ENCODE measurements around the gene ECE1. TPM values are rescaled to one million over a fixed set of nuclear protein-coding genes. Genes with fewer than 3 reads are reported as not detected.
"Not testable (repeated sequence)": the region's sequence is repeated elsewhere in the genome, so short reads cannot be mapped to it uniquely, and the experiment has no call there.

The ECE1 gene
- total RNA-seq, 1 experiment from 2014 or later = 46.4 TPM

DNA sequence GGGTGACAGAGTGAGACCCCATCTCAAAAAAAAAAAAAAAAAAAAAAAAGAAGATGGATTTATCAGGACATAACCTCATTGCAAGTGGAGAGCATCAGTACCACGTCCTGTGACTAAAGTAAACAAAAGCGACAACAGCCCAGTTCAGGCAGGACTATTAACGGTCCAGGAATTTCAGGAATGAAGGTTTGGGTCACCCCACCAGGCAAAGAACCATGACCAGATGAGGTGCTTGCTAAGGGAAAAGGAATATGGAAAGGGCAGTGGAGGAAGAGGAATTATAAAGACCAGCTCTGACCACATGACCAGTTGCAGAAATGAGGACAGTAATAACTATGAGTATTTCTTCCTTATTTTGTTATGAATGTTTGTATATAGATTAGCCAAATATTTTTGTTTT lies 78.1 kb downstream of the ECE1 start:
- H3K36me3 ChIP-seq (replicated peaks; ENCODE audit: control insufficient read depth, insufficient read depth, low read length) = no peaks in the 10 kb centered on the region
- no peak for DNase-seq
- H3K4me3 ChIP-seq (ENCODE audit: insufficient read depth, low read depth, low read length) = no peak overlapping the region
- H3K27me3 ChIP-seq (ENCODE audit: control insufficient read depth, insufficient read depth, low read length) = no peaks in the 10 kb centered on the region; the same call in 1 of the 2 replicates

DNA sequence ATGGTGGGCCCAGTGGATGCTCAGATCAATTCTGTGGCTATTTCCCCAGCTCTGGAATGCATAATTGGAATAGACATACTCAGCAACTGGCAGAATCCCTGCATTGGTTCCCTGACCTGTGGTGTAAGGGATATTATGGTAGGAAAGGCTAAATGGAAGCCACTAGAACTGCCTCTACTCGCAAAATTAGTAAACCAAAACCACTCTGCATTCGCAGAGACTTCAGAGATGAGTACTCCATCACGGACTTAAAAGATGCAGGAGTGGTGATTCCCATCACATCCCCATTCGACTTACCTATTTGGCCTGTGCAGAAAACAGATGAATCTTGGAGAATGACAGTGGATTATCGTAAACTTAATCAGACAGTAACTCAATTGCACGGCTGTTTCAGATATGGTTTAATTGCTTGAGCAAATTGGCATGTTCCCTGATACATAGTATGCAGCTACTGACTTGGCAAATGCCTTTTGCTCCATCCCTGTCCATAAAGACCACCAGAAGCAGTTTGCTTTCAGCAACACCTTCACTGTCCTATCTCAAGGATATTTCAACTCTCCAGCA lies 82.0 kb downstream of the ECE1 start:
- H3K27me3 ChIP-seq (ENCODE audit: control insufficient read depth, insufficient read depth, low read length); H3K36me3 ChIP-seq (replicated peaks; ENCODE audit: control insufficient read depth, insufficient read depth, low read length); DNase-seq: not testable (repeated sequence)

DNA sequence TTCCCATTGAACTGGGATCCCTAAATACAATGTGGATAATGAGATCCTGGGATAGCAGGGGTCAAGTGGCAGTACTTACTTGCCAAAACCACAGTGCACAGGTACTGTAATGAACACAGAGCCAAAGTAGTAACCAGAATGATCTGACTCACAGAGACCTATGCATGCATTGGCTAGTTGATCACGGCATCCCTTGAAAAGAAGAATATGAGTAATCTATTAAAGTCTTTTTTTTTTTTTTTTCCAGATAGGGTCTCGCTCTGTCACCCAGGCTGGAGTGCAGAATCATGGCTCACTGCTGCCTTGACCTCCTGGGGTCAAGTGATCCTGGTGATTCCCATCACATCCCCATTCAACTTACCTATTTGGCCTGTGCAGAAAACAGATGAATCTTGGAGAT lies 84.1 kb downstream of the ECE1 start:
- H3K36me3 ChIP-seq (replicated peaks; ENCODE audit: control insufficient read depth, insufficient read depth, low read length) = no peaks in the 10 kb centered on the region
- no peaks in the 10 kb centered on the region; the same call in 1 of the 2 replicates for H3K27me3 ChIP-seq (ENCODE audit: control insufficient read depth, insufficient read depth, low read length)
- no peak overlapping the region for H3K4me3 ChIP-seq (ENCODE audit: insufficient read depth, low read depth, low read length)
- no peak for DNase-seq

More for the DNA sequence above, 82.0 kb downstream of the ECE1 start:
- not testable (repeated sequence) for H3K4me3 ChIP-seq (ENCODE audit: insufficient read depth, low read depth, low read length)

DNA sequence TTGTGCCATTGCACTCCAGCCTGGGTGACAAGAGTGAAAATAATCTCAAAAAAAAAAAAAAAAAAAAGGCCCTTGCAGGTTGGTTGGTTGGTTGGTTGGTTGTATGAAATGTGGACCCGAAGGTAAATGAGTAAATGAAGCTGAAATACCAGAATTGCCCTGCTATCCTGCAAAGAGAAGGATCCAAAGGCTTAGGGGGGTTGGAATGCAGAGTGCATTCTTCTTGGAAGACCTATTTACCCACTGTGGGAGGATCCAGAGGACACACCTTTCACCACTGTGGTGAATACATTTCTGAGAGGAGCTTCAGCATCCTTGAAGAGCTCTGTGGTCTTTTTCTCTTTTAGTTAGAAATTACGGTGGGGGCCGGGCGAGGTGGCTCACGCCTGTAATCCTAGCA lies 84.8 kb downstream of the ECE1 start:
- DNase-seq = no peak
- Histone ChIP-seq H3K27me3 (ENCODE audit: control insufficient read depth, insufficient read depth, low read length) (no peaks in the 10 kb centered on the region; the same call in 1 of the 2 replicates), H3K36me3 (replicated peaks; ENCODE audit: control insufficient read depth, insufficient read depth, low read length) (no peaks in the 10 kb centered on the region), H3K4me3 (ENCODE audit: insufficient read depth, low read depth, low read length) (no peak overlapping the region)

DNA sequence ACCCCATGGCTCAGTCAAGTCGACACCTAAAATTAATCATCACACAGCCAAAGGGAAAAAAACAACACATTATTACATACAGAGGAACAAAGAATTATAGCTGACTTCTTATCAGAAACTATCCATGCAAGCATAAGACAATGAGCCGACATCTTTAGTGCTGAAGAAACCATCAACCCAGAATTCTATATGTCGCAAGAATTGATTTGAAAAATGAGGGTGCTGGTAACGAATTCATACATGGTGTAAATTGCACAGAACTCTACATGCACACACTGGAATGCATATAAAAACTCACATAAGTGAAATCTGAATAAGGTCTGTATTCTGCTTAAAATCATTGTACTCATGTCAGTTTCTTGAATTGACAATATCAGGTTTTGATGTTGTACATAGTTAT lies 88.6 kb downstream of the ECE1 start:
- Histone ChIP-seq H3K27me3 (ENCODE audit: control insufficient read depth, insufficient read depth, low read length) (peaks cover 2% of the 10 kb centered on the region; the same call in 1 of the 2 replicates), H3K4me3 (ENCODE audit: insufficient read depth, low read depth, low read length) (no peak overlapping the region), H3K36me3 (replicated peaks; ENCODE audit: control insufficient read depth, insufficient read depth, low read length) (no peaks in the 10 kb centered on the region)
- DNase-seq = no peak

DNA sequence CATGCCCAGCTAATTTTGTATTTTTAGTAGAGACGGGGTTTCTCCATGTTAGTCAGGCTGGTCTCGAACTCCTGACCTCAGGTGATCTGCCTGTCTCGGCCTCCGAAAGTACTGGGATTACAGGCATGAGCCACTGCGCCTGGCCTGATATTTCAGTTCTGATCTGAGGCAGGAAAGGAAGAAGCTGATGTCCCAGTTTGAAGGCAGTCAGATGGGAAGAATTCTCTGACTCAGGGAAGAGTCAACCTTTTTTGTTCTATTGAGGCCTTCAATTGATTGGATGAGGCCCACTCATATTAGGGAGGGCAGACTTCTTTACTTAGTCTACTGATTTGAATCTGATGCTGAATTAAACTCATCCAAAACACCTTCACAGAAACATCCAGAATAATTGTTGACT lies 89.0 kb downstream of the ECE1 start:
- H3K4me3 ChIP-seq (ENCODE audit: insufficient read depth, low read depth, low read length); H3K36me3 ChIP-seq (replicated peaks; ENCODE audit: control insufficient read depth, insufficient read depth, low read length); DNase-seq; H3K27me3 ChIP-seq (ENCODE audit: control insufficient read depth, insufficient read depth, low read length): not testable (repeated sequence)

DNA sequence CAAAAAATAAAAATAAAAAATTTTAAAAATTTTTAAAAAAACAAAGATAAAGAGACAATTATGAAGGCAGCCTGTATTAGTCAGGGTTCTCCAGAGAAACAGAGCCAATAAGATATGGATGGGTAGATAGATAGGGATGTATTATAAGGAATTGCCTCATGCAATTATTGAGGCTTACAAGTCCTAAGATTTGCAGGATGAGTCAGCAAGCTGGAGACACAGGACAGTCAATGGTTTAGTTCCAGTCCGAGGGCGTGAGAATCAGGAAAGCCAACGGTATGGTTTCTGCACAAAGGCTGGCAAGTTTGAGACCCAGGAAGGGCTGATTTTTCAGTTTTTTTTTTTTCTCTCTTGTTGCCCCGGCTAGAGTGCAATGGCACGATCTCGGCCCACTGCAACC lies 89.5 kb downstream of the ECE1 start:
- no peak for DNase-seq
- no peaks in the 10 kb centered on the region for H3K36me3 ChIP-seq (replicated peaks; ENCODE audit: control insufficient read depth, insufficient read depth, low read length)

DNA sequence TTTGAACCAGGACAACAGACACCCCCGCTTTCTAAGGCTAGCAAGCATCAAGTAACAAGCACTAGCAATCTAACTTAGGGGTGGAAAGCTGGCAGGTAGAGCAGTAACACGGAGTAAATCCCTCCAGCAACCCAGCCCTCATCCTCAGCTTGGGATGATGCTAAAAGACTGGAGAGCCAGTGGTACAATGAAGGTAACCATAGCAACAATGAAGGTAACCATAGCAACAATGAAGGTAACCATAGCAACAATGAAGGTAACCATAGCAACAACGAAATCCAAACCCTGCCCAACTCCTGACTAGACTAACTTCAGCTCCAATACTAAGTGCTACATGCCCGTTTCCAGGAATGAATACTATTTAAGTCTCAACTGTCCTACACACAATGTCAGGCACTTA lies 91.3 kb downstream of the ECE1 start:
- DNase-seq = no peak
- Histone ChIP-seq H3K4me3 (ENCODE audit: insufficient read depth, low read depth, low read length) (no peak overlapping the region), H3K36me3 (replicated peaks; ENCODE audit: control insufficient read depth, insufficient read depth, low read length) (no peaks in the 10 kb centered on the region), H3K27me3 (ENCODE audit: control insufficient read depth, insufficient read depth, low read length) (peaks cover 2% of the 10 kb centered on the region; the same call in 1 of the 2 replicates)

More for the DNA sequence above, 89.5 kb downstream of the ECE1 start:
- Histone ChIP-seq H3K27me3 (ENCODE audit: control insufficient read depth, insufficient read depth, low read length) (peaks cover 2% of the 10 kb centered on the region; the same call in 1 of the 2 replicates), H3K4me3 (ENCODE audit: insufficient read depth, low read depth, low read length) (no peak overlapping the region)

DNA sequence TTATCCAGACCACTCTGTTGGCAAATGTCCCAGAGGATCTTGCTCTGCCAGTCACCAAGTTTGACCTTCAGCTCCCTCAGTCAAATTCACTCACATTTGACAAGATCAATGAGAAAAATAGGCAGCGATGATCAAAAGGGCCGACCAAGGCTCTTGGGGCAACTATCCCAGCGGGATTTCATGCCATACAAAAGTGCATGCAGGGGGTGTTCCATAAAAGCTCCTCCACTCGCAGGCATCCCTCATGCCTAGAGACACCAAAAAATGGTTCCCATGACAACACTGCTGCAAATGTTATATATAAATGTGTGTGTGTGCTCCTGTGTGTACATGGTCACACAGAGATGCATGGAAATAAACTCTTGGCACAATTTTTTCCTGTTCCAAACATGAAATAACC lies 97.4 kb downstream of the ECE1 start:
- DNase-seq = no peak
- Histone ChIP-seq H3K27me3 (ENCODE audit: control insufficient read depth, insufficient read depth, low read length) (peaks cover 40% of the 10 kb centered on the region), H3K4me3 (ENCODE audit: insufficient read depth, low read depth, low read length) (no peak overlapping the region), H3K36me3 (replicated peaks; ENCODE audit: control insufficient read depth, insufficient read depth, low read length) (no peaks in the 10 kb centered on the region)

DNA sequence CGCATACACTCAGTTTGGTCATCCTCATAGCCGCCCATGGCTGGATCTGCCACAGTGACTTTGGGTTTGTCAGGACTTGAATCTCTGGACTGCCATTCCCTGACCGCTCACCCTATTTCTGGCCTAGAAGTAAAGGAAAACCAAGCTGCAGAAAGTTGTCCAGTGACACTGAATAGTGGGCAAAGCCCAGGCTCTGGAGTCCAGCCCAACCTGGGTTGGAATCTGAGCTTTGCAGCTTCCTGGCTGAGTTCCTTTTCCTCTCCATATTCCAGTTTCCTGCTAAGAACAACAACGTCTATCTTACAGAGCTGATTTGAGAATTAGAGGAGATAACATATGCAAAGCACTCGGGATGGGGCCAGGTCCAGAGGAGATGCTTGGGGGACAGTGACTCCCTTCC lies 98.0 kb downstream of the ECE1 start:
- H3K36me3 ChIP-seq (replicated peaks; ENCODE audit: control insufficient read depth, insufficient read depth, low read length) = no peaks in the 10 kb centered on the region
- H3K27me3 ChIP-seq (ENCODE audit: control insufficient read depth, insufficient read depth, low read length) = peaks cover 42% of the 10 kb centered on the region
- H3K4me3 ChIP-seq (ENCODE audit: insufficient read depth, low read depth, low read length) = no peak overlapping the region
- no peak for DNase-seq

DNA sequence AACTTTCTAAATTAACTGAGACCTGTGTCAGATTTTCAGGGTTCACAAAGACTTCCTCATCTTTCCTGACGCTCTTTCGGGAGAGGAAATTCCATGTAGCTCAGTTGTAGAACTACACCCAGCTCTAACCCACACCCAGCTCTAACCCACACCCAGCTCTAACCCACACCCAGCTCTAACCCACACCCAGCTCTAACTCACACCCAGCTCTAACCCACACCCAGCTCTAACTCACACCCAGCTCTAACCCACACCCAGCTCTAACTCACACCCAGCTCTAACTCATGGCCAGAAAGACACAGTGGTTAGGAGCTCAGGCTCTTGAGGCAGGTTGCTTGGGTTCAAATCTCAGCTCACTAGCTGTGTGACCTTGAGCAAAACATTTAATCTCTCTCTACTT lies 99.5 kb downstream of the ECE1 start:
- H3K27me3 ChIP-seq (ENCODE audit: control insufficient read depth, insufficient read depth, low read length) = peaks cover 42% of the 10 kb centered on the region
- DNase-seq; H3K4me3 ChIP-seq (ENCODE audit: insufficient read depth, low read depth, low read length): not testable (repeated sequence)

DNA sequence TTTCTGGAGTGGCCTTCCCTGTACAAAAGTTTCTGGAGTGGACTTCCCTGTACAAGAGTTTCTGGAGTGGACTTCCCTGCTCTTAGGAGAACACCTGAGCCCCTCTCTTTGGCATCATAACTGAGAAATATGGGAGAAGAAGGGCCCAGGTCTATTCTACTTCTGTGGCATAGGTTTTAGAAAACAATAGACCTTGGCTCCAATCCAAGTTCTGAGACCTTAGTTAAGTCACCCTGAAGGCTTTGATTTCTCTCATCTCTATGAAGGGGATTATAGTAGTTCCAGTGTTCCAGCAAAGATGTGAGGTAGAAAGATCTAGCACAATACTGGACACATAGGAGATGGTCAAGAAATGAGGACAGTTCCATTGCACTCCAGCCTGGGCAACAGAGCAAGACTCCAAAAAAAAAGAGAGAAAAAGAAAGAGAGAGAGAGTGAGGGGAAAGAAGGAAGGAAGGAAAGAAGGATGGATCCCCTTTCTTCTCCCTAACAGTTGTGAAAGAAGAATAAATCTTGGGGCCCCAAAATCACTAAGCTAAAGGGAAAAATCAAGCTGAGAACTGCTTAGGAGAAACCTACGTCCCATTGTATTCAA lies 100.3 kb downstream of the ECE1 start:
- H3K36me3 ChIP-seq (replicated peaks; ENCODE audit: control insufficient read depth, insufficient read depth, low read length) = no peaks in the 10 kb centered on the region
- no peak overlapping the region for H3K4me3 ChIP-seq (ENCODE audit: insufficient read depth, low read depth, low read length)
- DNase-seq = no peak
- peaks cover 42% of the 10 kb centered on the region for H3K27me3 ChIP-seq (ENCODE audit: control insufficient read depth, insufficient read depth, low read length)

More for the DNA sequence above, 99.5 kb downstream of the ECE1 start:
- not testable (repeated sequence) for H3K36me3 ChIP-seq (replicated peaks; ENCODE audit: control insufficient read depth, insufficient read depth, low read length)

DNA sequence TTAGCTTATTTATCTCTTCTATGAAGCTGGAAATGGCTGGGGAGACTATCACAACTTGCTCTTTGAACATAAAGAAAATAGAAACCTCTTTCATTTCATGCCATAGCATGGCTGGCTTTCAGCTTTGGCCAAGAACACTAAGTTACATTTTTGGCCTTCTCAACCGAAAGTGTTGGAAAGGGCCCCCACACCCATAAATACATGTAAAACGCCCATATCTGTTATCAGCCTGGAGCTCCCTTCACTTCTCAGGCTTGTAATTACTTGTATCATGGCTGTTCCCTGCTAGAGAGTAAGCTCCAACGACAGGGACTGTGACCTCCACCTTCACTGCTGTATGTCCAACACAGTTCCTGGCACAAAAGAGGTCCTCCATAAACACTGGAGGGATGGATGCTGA lies 100.8 kb downstream of the ECE1 start:
- no peak overlapping the region for H3K4me3 ChIP-seq (ENCODE audit: insufficient read depth, low read depth, low read length)
- H3K36me3 ChIP-seq (replicated peaks; ENCODE audit: control insufficient read depth, insufficient read depth, low read length) = no peaks in the 10 kb centered on the region
- DNase-seq = no peak
- peaks cover 42% of the 10 kb centered on the region for H3K27me3 ChIP-seq (ENCODE audit: control insufficient read depth, insufficient read depth, low read length)

DNA sequence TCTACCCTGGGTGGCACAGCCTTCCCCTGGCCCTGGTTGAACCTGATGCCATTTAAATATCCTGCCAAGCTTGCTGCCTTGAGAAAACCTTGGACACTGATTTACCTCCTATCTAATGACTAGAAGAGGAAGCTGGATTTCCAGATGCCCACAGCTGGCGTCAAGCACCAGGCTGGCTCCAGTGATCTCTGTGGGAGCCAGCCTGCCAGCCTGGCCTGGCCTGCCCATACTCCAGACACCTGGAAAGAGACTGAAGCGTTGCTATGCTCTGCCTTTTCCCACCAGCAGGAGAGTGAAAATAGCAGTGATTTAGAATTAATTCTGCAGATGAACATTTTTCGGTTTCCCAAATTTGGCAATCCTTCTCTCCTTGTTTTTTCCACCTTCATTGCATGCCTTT lies 102.0 kb downstream of the ECE1 start:
- H3K27me3 ChIP-seq (ENCODE audit: control insufficient read depth, insufficient read depth, low read length) = peaks cover 39% of the 10 kb centered on the region
- no peak overlapping the region for H3K4me3 ChIP-seq (ENCODE audit: insufficient read depth, low read depth, low read length)
- no peaks in the 10 kb centered on the region for H3K36me3 ChIP-seq (replicated peaks; ENCODE audit: control insufficient read depth, insufficient read depth, low read length)
- DNase-seq = no peak

DNA sequence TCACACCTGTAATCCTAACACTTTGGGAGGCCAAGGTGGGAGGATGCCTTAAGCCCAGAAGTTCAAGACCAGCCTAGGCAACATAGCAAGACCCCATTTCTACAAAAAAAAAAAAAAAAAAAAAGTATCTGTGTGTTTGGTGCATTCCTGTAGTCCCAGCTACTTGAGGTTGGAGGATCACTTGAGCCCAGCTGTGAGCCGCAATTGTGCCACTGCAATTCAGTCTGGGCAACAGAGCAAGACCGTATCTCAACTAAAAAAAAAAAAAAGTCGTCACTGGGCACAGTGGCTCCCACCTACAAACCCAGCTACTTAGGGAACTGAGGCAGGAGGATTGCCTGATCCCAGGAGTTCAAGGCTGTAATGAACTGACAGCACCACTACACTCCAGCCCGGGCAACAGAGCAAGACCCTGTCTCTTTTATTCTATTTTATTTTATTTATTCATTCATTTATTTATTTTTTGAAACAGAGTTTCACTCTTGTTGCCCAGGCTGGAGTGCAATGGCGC lies 105.0 kb downstream of the ECE1 start:
- Histone ChIP-seq H3K4me3 (ENCODE audit: insufficient read depth, low read depth, low read length) (no peak overlapping the region), H3K36me3 (replicated peaks; ENCODE audit: control insufficient read depth, insufficient read depth, low read length) (no peaks in the 10 kb centered on the region), H3K27me3 (ENCODE audit: control insufficient read depth, insufficient read depth, low read length) (peaks cover 23% of the 10 kb centered on the region)
- no peak for DNase-seq

Measured in H7 (cell line).